Esophagus (tissue), 2 donors: ENCODE measurements around the gene SLC39A11. TPM values are rescaled to one million over a fixed set of nuclear protein-coding genes. Genes with fewer than 3 reads are reported as not detected.

Source experiments
- H3K27ac ChIP-seq, 2 donors: one replicate each; pipeline ENCODE4 v1.5.1; 2013; ENCODE audit warnings: low read depth in 2 of 2, mild to moderate bottlenecking in 2 of 2, inconsistent platforms in 1 of 2, low read length in 1 of 2, moderate library complexity in 1 of 2
- H3K27me3 ChIP-seq, 2 donors: one replicate each; pipeline ENCODE4 v1.6.1; 2013; ENCODE audit warnings: low read length in 2 of 2, control low read depth in 1 of 2, mild to moderate bottlenecking in 1 of 2; ENCODE audit not compliant: insufficient read depth in 2 of 2, control insufficient read depth in 1 of 2
- H3K36me3 ChIP-seq, 2 donors: one replicate each; pipeline ENCODE4 v1.6.1; 2013; ENCODE audit warnings: low read length in 1 of 2; ENCODE audit not compliant: control insufficient read depth in 2 of 2, insufficient read depth in 2 of 2
- H3K4me1 ChIP-seq, 2 donors: one replicate each; pipeline ENCODE4 v1.6.1; 2013; ENCODE audit warnings: low read length in 1 of 2; ENCODE audit not compliant: control insufficient read depth in 2 of 2, insufficient read depth in 2 of 2
- H3K4me3 ChIP-seq, 2 donors: one replicate each; pipeline ENCODE4 v1.5.1; 2013; ENCODE audit warnings: low read length in 2 of 2, mild to moderate bottlenecking in 2 of 2, low read depth in 1 of 2, moderate library complexity in 1 of 2
- H3K9me3 ChIP-seq, 2 donors: one replicate each; pipeline ENCODE4 v1.6.1; 2013; ENCODE audit warnings: mild to moderate bottlenecking in 2 of 2, low read depth in 1 of 2, low read length in 1 of 2, moderate library complexity in 1 of 2; ENCODE audit not compliant: control insufficient read depth in 2 of 2, insufficient read depth in 1 of 2
- WGBS, 2 donors: extraction: QIAGEN DNeasy Blood & Tissue Kit; methylation state at CpG; one replicate each; pipeline ENCODE4 v1.1.7; 2013; 5-methylcytosine and 5-hydroxymethylcytosine counted together
- polyA plus RNA-seq, 2 donors: library from polyadenylated mRNA; stranded (reverse); fragments of 200-250 nt; gene quantifications; one replicate each; pipeline ENCODE4 v1.2.3, GENCODE V29; 2013
- donor health status: healthy with polysubstance abuse.
- donor health status: Bipolar disorder and iron deficiency.

Gene SLC39A11
- polyA plus RNA-seq, 2 donors = 10.6 to 11.7 TPM

DNA sequence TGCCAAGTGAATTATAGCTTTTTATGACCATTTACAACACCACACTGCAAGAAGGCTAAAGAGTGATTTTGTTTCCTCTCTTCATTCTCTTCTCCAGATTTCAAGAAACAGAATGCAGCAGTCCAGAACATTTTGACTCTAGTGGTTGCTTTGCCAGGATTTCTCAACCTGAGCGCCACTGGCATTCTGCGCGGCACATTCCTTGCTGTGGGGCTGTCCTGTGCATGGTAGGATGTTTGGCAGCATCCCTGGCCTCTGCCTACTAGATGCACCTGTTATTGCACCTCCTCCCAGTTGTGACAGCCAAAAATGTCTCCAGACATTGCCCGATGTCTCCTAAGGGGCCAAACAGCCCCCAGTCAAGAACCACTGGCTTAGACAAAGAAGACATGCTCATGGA, 25.7 kb upstream of the SLC39A11 start:
- H3K27ac ChIP-seq = no peak overlapping the region
- H3K36me3 ChIP-seq = no peaks in the 10 kb centered on the region
- 57 to 66% methylated on average over 4 of the region's 4 CpGs for WGBS, 2 donors
- H3K9me3 ChIP-seq = peaks cover 0 to 2% of the 10 kb centered on the region in 2 donors
- H3K4me1 ChIP-seq = no peaks in the 10 kb centered on the region
- H3K27me3 ChIP-seq = no peaks in the 10 kb centered on the region
- no peak overlapping the region for H3K4me3 ChIP-seq

DNA sequence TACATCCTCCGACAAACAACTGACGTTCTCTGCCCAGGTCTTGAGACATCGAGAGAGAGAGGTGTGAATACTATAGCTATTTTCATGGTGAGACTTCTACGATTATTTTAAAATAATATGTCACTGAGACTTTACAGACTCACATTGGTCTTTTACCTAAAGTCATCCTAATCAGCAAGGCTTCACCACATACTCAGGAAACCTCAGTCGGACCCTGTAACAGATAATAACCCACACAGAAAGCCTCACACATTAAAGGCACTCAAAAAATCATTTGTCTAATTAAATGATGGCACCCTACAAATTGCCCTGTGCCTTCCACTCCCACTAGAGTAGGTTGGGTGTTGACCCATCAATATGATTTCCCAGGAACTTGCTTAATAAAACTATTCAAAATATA, 19.8 kb upstream of the SLC39A11 start:
- WGBS, 2 donors = 93% methylated on average over 5 of the region's 5 CpGs
- H3K27ac ChIP-seq = no peak overlapping the region
- H3K9me3 ChIP-seq = no peaks in the 10 kb centered on the region
- H3K27me3 ChIP-seq = no peaks in the 10 kb centered on the region
- H3K4me1 ChIP-seq = no peaks in the 10 kb centered on the region
- no peaks in the 10 kb centered on the region for H3K36me3 ChIP-seq
- H3K4me3 ChIP-seq = no peak overlapping the region

DNA sequence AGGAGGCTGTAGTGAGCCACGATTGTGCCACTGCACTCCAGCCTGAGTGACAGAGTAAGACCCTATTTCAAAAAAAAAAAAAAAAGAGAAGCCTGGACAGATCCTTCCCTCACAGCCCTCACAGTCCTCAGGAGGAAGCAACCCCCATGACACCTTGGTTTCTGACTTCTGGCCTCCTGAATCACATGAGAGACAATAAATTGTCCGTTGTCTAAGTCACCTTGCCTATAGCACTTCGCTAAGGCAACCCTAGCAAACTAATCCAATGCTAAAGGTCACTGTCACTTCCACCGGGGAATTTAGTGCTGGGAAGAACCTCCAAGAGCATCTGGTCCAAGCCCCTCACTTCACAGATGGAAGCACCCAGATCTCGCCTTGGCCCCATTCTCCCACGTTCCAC, 18.9 kb upstream of the SLC39A11 start:
- Histone ChIP-seq H3K27me3 (no peaks in the 10 kb centered on the region), H3K27ac (no peak overlapping the region), H3K9me3 (no peaks in the 10 kb centered on the region), H3K4me3 (no peak overlapping the region), H3K4me1 (no peaks in the 10 kb centered on the region), H3K36me3 (no peaks in the 10 kb centered on the region)
- WGBS, 2 donors = 89 to 92% methylated on average over 6 of the region's 6 CpGs

DNA sequence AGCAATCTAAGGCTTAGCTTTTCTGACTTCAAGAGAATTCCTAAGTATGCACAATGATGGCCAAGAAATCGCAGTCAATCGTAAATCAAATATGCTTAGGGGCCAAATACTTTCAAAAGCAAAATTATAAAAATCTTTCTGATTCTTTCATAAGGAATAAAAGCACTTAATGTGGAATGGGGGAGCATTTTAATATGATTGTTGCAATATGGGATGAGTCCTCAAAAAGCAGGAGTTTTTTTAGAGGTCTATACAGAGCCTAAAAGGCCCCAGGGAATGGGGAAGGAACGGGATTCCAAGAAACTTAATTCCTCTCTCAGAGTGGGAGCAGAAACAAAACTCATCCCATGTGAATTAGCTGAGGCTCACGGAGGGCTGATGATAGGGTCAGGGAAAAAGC, 14.7 kb upstream of the SLC39A11 start:
- Histone ChIP-seq H3K36me3 (no peaks in the 10 kb centered on the region), H3K4me1 (no peaks in the 10 kb centered on the region), H3K9me3 (no peaks in the 10 kb centered on the region), H3K4me3 (no peak overlapping the region), H3K27ac (no peak overlapping the region), H3K27me3 (no peaks in the 10 kb centered on the region)
- WGBS, 2 donors = 38 to 62% methylated on average over 4 of the region's 4 CpGs

DNA sequence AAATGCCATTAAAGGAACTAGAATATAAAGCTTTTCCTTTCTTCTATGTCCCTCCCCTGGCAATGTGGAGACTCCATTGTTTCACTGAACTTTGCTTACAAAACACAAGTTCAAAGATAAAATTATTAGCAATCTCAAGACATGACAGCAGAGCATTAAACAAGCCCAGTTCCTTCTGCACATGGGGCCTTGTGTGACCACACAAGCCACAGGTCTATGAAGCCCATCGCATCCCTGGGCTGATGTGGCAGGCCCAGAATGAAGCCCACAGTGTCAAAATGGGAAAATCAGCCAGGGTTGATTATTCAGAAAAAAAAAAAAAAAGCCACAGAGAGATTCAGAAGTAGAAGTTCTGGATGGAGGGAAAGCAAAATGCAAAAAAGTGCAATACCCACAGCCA, 12.9 kb upstream of the SLC39A11 start:
- no peak overlapping the region for H3K4me3 ChIP-seq
- 77 to 86% methylated on average over 1 of the region's 1 CpG for WGBS, 2 donors
- no peak overlapping the region for H3K27ac ChIP-seq
- no peaks in the 10 kb centered on the region for H3K9me3 ChIP-seq
- no peaks in the 10 kb centered on the region for H3K4me1 ChIP-seq
- no peaks in the 10 kb centered on the region for H3K36me3 ChIP-seq
- no peaks in the 10 kb centered on the region for H3K27me3 ChIP-seq

DNA sequence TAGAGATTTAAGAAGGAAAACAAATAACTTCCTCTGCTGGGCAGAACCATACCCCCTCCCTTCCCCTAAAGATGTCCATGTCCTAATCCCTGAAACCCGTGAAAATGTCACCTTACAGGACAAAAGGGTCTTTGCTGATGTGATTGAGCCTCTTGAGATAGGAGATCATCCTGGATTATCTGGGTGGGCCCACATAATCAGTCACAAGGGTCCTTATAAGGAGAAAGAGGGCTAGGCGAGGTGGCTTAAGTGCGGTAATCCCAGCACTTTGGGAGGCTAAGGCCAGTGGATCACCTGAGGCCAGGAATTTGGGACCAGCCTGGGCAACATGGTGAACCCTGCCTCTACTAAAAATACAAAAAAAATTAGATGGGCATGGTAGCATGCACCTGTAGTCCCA, 12.0 kb upstream of the SLC39A11 start:
- Histone ChIP-seq H3K36me3 (no peaks in the 10 kb centered on the region), H3K4me1 (no peaks in the 10 kb centered on the region), H3K4me3 (no peak overlapping the region), H3K9me3 (no peaks in the 10 kb centered on the region), H3K27ac (no peak overlapping the region), H3K27me3 (no peaks in the 10 kb centered on the region)
- 85 to 93% methylated on average over 3 of the region's 3 CpGs for WGBS, 2 donors

DNA sequence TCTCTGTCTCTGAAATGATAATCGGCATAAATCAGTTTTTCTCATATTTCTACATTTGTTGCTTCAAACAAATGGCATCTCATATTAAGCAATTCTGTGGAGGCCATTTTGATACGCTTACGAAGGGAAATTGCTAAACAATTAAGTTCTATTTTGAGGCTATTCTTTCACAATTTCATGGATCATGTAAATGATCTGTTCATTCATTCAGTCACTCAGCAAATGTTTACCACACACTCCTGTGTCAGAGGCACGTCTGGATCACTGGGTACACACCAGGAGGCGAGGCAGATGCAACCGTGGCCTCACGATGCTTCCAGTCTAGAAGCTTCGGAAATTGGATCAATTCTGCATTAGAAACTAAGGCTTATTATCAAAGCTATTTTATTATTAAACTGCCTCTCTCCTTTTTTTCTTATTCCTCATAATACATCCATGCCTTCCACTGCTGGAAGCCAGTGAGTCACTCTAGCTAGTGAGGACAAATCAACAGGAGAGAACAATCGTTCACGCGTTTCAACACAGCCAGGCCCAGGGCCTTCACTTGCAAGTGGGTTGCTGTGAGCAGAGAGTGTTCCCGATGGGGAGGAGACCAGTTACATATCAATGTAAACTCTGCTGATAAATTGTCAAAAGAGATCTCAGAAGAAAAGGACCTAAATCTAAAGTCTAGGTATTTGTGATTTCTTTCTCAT, 11.3 kb upstream of the SLC39A11 start:
- 64 to 78% methylated on average over 12 of the region's 12 CpGs for WGBS, 2 donors
- no peaks in the 10 kb centered on the region for H3K9me3 ChIP-seq

DNA sequence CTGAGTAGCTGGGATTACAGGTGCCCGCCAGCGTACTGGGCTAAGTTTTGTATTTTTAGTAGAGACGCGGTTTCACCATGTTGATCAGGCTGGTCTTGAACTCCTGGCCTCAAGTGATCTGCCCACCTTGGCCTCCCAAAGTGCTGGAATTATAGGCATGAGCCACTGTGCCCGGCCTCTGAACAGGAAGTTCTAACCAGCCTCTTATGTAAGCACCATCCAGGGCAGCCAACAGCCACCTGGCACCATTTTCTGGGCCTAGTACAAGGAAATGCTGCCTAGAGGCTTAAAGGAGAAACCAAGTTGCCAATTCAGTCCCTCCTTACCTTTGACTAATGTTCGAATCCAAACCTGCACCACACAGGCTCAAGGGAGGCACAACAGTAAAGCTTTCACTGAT, 8.5 kb upstream of the SLC39A11 start:
- no peak overlapping the region for H3K4me3 ChIP-seq
- WGBS, 2 donors = 69 to 70% methylated on average over 6 of the region's 6 CpGs
- H3K9me3 ChIP-seq = no peaks in the 10 kb centered on the region
- no peaks in the 10 kb centered on the region for H3K4me1 ChIP-seq
- no peaks in the 10 kb centered on the region for H3K36me3 ChIP-seq
- no peaks in the 10 kb centered on the region for H3K27me3 ChIP-seq
- no peak overlapping the region for H3K27ac ChIP-seq

More for the DNA sequence above, 11.3 kb upstream of the SLC39A11 start:
- H3K27ac ChIP-seq = no peak overlapping the region
- H3K4me3 ChIP-seq = no peak overlapping the region
- no peaks in the 10 kb centered on the region for H3K4me1 ChIP-seq
- H3K27me3 ChIP-seq = no peaks in the 10 kb centered on the region
- H3K36me3 ChIP-seq = no peaks in the 10 kb centered on the region

DNA sequence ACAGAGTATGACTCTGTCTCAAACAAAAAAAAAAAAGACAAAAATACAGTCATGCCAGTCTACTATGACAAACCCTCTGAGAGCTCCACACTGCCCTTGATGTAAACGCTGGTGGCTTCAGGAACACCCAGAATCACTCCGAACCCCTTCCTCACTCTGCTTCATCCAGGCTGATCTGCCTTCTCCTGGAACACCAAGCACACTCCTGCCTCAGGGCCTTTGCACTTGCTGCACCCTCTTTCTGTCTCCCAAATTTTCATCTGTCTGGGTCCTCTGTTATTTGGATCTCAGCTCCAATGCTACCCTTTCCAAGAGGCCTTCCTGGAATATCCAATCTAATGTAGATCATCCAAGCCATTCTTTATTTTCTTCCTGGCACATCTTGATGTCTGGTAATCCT, 7.9 kb upstream of the SLC39A11 start:
- Histone ChIP-seq H3K27ac (no peak overlapping the region), H3K27me3 (no peaks in the 10 kb centered on the region), H3K4me3 (no peak overlapping the region), H3K36me3 (no peaks in the 10 kb centered on the region), H3K4me1 (no peaks in the 10 kb centered on the region), H3K9me3 (no peaks in the 10 kb centered on the region)
- 89 to 95% methylated on average over 2 of the region's 2 CpGs for WGBS, 2 donors

DNA sequence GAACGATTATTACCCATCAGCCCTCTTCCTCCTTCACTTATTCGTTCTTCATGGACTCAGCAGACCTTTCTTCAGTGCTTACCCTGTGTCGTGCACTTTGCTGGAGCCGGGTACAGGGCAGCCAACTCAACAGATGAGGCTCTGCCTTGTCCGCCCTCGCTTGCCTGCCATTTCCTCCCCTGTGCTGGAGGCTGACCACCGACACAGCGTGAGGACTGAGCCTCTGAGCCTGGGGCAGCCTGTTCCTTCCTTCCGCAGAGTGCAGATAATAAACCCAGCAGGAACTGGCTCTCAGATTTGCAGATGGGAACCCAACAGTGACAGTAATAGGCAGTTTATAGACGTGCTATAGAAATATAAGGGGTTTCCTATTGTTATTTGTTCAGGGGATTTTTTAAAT, 7.0 kb upstream of the SLC39A11 start:
- Histone ChIP-seq H3K27ac (no peak overlapping the region), H3K36me3 (no peaks in the 10 kb centered on the region), H3K4me3 (no peak overlapping the region), H3K4me1 (no peaks in the 10 kb centered on the region), H3K9me3 (no peaks in the 10 kb centered on the region), H3K27me3 (no peaks in the 10 kb centered on the region)
- 64 to 67% methylated on average over 10 of the region's 10 CpGs for WGBS, 2 donors
